GM19372 (cell line): ENCODE results near the gene LIN9.
A peak's percentile ranks its signal among the peaks of the same experiment; 100 is the strongest.
"Not testable (repeated sequence)": the region's sequence is repeated elsewhere in the genome, so short reads cannot be mapped to it uniquely, and the experiment has no call there.

Experiments
- ATAC-seq: cut with Tn5 transposase; IDR thresholded peaks from one replicate; pipeline ENCODE4 v1.9.1; 2021; ENCODE audit warnings: mild to moderate bottlenecking, low read depth, moderate library complexity; ENCODE audit not compliant: unreplicated experiment

The LIN9 gene, protein sequence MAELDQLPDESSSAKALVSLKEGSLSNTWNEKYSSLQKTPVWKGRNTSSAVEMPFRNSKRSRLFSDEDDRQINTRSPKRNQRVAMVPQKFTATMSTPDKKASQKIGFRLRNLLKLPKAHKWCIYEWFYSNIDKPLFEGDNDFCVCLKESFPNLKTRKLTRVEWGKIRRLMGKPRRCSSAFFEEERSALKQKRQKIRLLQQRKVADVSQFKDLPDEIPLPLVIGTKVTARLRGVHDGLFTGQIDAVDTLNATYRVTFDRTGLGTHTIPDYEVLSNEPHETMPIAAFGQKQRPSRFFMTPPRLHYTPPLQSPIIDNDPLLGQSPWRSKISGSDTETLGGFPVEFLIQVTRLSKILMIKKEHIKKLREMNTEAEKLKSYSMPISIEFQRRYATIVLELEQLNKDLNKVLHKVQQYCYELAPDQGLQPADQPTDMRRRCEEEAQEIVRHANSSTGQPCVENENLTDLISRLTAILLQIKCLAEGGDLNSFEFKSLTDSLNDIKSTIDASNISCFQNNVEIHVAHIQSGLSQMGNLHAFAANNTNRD

DNA sequence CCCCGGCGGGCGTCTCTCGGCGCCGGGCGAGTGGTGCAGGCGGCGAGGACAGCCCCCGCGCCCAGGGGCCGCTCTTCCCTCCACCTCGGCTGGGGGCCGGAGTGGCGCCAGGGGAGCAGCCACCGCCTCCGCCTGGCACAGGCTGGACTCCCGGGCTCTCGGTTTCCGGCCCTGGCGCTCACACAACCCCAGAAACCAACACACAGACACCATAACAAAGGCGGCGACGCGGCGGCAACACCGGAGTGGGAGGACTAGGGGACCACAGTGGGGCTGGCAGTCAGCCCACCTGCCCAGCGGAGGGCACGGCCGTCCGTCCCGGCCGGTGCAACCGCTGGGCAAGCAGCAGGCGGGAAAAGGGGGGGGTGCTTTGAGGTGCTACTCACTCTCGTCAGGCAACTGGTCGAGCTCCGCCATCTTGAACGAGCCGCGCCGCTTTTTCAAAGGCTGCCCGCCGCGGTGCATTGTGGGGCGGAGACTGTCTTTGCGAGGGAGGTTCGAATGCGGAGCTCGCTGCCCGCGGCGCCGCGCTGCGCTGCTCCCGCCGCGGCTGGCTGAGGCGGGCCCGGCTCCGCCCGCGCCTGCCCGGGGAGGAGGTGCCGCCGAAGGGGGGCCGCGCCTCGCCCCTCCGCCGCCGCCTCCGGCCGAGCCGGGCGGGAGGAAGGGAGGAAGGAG, at the start of gene LIN9:
Gene LIN9, minus strand, starts transcription at position 442 of the 675 bp plus-strand sequence. Its CDS starts 25 bp downstream, at position 417.
- peak; percentile 68 for ATAC-seq

DNA sequence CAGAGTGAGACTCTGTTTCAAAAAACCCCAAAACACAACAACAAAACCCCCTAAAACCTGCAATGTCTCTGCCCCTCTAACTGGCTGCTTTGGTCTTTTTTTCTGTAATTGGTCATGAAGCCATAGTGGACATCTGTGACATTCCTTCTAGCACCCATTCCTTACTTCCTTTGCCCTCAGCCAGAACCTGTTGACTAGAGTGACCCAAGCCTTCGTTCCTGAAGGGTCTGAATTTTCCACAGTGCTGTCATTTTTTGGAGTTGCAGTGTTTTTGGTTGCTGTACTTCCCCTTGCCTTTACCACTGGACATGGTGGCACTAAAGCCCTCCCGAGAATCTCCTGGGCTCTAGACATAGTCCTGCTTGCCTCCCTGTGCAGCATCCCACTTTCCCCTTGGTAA, 48.5 kb upstream of the LIN9 start:
- ATAC-seq = no peak

DNA sequence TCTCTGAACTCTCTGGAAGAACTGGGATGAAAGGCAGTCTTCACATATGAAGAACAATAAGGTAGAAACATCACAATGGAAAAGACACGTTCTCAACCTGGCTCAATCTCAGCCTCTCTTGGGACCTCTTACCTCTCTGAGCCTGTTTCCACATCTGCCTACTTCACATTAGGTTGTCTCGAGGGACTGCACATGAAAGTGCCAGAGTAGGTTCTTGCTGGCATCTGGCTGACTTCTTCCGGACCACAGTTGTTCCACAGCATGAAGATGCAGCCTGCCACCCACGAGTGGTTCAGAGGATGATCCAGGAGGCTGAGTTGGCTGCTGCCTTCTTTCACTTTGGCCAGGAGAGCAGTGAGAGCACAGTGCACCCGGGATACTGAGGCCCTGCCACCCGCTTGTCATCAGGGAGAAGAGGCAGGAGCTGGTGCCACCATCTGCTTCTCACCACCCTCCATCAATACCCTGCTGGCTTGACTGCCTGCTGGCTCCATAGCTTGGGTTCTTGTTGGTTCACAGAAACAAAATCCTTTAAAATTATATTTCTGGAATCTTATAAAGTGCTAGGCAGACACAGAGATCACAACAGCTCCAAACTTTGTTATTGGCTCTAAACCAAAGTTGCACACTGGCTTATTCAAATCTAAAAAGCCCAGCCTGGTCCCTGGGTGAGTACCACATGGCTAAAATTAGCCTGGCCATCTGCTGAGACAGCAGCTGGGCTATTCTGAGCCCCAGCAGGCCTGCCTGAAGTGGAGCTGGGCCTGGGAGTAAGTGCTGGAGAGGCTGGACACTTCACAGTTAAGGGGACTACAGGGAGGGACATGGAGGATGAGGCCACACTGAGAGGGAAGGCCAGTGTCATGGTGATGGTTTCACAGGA, 46.9 kb upstream of the LIN9 start:
- no peak for ATAC-seq

DNA sequence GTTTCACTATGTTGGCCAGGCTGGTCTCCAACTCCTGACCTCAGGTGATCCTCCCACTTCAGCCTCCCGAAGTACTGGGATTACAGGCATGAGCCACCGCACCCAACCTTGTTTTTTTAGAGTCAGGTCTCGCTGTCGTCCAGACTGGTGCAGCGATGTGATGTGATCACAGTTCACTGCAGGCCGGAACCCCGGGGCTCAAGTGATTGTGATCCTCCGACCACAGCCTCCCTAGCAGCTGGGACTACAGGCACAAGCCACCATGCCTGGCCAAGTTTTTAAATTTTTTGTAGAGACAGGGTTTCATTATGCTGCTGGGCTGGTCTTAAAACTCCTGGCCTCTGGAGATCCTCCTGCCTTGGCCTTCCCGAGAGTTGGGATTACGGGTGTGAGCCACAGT, 46.1 kb upstream of the LIN9 start:
- no peak for ATAC-seq

DNA sequence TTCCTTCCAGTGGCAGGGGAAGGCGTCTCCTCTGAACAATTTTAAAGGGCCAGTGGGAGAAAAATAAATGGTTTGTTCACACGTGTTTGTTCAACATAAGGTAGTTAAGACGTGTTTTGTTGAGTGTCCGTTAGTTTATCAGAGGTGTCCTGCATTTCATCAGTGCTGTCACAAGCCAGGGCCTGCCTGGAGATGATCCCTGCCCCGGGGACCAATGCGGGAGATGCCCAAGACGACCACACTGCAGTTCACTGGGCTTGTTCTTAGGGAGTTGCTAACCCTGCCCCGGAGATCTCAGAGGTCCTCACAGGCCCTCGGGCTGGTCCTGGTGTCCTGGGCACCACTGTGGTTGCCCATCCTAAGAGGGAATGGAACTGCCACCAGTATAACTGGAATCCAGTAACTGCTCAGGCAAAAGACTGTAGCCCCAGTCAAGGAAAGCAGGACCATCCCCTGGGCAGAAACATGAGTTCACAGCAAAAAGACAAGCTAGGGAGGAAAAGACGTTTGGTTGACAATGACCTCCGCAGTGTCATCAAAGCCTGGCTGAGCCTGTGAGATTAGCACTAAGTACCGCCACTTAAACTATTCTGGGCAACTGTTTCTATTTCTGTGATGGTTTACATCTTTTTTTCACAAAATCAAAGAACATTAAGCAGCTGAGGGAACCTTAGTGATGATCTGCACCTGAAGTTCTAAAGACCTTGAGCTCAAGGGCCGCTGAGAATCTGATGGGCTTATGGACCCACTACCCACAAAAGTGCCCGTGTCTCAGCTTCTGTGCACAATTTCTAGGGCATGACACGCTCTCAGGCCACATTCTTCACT, 44.9 kb upstream of the LIN9 start:
- no peak for ATAC-seq

DNA sequence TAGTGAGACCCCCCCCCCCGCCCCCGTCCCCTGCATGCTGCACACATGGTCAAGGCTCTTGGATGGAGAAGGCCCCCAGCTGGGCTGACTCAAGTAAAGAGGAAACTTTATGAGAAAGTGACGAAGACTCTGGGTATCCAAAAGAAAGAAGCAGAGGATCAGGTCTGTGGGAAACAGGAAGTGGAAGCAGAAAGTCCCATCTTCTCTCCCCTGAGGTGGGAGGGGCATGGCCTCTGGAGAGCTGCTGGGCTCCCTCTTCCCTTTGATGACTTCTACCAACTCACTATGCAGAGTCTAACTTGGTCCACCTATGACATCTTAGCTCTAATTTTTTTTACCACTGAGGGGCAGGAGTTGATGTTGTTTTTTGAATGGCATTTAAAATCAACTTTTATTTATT, 42.7 kb upstream of the LIN9 start:
- no peak for ATAC-seq

DNA sequence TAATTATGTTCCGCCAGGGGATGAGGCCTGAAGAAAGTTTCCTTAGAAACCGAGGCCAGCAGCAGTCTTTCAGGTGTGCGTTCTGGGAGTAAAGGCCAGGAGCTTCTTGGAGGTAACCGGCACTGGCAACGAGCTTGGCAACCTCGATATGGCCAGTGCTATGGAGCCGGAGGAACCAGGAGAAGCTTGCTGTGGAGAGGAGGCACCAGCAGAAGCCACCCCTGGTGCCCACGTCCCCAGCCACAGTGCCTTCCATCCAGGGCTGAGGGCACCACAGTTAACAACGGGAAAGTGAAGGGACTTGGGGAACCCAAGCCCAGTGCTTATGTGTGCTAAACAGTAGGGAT, 41.5 kb upstream of the LIN9 start:
- no peak for ATAC-seq

DNA sequence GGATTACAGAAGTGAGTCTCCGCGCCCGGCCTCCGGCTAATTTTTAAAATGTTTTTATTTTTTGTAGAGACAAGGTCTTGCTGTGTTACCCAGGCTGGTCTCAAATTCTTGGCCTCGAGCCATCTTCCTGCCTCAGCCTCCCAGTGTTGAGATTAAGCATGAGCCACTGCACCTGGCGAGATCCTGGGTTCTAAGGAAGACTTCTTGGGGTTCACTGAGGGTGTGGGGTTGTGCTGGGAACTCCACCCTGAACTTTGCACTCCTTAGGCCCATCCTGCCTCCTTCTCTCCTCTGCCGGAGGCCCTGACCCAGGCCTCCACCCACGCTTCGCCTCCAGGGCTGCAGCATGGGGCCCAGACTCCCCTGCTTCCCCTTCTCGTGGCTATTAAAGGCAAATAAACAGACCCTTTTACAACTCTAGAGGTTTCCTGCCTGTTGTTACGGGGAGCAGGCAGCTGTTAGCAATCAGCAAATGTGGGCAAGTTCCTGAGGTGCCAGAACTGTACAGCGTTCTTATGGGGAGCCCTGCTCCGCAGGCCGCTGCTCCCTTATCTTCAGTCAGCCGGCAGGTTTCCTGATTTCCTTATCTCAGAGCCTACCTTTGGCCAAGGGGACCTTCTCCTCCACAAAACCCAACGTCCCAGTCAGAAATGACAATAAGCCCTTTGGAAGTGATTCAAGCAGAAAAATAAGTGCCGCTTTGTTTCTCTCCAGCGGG, 41.0 kb upstream of the LIN9 start:
- ATAC-seq = peak; percentile 61

DNA sequence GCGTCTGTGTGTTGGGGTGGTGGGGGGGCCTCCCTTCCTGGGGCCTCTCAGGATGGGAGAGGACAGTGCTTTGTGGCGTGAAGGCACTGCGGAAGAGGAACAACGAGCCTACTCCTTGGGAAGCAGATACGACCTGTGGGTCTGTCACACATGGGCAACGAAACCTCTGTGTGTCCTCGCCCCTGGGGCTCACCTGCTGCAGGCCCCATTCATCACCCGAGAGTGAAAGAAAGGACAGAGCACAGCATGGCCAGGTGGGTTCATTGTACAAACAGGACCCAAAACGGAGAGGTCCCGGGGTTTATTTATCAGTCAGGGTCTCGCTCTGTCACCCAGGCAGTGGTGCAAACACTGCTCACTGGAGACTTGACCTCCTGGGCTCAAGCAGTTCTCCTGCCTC, 40.1 kb upstream of the LIN9 start:
- ATAC-seq = no peak

DNA sequence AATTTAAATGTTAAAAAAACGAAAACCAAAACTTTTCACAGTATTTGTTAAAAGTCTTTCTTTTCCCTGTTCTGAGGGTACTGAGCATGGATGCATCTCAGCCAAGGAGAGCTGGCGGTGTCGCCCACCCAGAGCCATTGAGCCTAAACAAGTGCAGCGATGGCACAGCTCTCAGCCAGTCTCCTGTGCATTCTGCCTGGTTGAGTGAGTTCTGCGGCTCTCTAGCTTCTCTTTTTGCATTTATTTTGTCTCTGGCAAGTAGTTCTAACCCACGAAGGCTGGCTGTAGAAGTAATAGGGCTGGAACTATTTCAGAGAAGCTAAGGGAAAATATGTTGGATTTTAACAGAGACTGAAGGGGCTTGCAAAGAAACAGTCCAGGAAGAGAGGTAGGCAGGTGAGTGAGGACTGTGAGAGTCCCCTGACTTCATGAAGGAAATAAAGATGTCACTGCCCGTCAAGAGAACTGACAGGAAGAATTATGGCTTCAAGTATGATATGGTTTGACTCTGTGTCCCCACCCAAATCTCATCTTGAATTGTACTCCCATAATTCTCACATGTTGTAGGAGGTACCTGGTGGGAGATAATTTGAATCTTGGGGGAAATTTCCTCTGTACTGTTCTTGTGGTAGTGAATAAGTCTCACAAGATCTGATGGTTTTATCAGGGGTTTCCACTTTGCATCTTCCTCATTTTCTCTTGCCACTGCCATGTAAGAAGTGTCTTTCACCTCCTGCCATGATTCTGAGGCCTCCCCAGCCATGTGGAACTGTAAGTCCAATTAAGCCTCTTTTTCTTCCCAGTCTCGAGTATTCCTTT, 35.7 kb upstream of the LIN9 start:
- ATAC-seq = no peak

DNA sequence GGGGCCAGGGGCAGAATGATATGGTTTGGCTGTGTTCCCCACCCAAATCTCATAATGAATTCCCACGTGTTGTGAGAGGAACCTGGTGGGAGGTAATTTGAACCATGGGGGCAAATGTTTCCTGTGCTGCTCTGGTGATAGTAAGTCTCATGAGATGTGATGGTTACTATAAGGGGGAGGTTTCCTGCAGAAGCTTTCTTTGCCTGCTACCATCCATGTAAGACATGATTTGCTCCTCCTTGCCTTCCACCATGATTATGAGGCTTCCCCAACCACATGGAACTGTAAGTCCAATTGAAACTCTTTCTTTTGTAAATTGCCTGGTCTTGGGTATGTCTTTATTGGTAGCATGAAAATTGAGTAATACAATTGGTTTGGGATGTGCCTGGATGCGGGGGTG, 33.7 kb upstream of the LIN9 start:
- no peak for ATAC-seq

DNA sequence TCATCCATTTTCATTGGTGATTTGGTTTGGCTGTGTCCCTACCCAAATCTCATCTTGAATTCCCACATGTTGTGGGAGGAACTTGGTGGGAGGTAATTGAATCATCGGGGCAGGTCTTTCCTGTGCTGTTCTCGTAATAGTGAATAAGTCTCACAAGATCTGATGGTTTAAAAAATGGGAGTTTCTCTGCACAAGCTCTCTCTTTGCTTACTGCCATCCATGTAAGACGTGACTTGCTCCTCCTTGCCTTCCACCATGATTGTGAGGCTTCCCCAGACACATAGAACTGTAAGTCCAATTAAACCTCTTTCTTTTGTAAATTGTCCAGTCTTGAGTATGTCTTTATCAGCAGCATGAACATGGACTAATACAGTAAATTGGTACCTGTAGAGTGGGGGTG, 31.1 kb upstream of the LIN9 start:
- not testable (repeated sequence) for ATAC-seq

DNA sequence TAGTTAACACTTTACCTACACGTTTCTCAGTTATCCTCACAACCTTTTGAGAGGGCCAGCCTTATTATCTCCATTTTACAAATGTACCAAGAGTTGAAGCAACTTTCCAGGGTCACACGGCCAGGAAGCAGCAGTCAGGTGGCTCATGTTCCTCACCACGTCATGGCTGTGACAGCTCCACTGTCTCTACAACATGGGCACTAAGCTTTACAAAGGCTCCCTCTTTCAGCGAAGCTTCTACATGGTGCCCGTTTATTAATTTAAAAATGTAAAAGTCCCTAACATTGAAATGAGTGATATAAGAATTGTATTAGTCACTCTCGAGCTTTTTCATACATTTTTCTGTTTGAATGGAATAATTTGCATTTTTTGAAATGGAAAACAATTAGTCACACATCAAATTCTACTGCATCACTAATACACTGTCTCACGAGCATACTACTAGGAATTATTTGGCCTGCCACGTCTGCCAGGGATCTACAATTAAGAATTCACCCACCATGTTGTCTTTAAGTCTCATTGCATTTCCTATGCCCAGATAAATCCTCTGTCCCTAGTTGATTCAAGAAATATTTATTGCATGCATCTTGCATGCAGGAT, 28.4 kb upstream of the LIN9 start:
- no peak for ATAC-seq

DNA sequence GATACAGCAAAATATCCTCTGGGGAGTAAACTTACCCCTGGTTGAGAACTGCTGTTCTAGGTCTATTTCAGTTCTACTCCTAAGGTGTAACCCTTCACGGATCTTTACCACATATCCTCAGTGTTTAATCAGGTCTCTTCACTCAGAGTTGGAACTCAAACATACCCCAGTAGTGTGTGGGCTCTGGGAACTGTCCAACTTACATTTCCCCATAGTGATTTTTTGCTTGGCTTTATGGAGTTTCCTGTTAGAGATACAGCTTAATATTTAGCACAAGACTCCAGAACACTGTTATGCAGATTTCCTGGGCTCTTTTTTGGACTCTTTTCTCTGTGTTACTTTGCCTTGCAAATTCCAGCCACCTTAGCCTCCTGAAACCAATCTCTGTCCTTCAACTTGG, 26.7 kb upstream of the LIN9 start:
- no peak for ATAC-seq

DNA sequence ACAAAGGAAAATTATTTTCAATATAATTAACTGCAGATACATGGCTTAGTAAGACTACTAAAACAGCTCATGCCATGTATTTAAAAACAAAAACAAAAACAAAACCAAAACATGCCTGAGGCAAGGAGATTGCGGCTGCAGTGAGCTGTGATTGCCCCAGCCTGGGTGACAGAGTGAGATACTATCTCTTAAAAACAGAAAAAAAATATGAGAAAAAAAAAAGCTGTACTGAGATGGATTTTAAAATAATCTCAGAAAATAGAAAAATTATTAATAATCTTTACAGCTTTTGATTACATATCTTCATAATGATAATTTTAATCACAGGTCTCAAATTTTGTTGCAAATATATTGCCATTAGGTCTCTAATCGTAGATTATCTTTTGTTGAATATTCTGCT, 24.0 kb upstream of the LIN9 start:
- ATAC-seq = no peak

DNA sequence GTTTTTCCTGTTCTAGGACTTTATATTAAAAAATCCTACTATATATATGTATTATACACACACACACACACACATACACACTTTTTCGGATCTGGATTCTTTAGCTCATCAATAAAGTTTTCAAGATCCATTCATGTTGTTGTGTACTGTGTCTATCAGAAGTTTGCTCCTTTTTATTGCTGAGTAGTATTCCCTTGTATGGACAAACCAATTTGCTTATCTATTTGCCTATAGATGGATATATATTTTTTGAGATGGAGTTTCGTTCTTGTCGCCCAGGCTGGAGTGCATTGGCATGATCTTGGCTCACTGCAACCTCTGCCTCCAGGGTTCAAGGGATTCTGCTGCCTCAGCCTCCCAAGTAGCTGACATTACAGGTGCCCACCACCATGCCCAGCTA, 20.3 kb upstream of the LIN9 start:
- no peak for ATAC-seq

DNA sequence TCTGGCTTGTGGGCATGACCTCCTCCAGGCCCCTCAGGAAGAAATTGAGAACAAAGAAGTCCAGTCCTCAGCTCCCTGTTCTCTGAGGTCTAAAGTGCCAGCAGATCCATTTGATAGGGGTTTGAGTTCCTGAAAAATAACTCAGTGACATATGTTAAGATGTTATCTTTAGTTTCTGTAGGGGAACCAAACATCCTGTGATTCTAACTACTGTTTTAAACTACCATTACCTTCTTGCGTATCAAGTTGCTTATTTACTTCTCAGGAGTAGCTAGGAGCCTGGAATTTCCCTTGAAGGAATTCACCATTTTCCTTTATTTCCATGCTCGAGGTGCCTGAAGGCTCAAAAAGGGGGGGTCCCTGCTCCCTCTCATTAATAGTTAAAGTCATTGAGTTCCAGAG, 18.8 kb upstream of the LIN9 start:
- ATAC-seq = no peak

DNA sequence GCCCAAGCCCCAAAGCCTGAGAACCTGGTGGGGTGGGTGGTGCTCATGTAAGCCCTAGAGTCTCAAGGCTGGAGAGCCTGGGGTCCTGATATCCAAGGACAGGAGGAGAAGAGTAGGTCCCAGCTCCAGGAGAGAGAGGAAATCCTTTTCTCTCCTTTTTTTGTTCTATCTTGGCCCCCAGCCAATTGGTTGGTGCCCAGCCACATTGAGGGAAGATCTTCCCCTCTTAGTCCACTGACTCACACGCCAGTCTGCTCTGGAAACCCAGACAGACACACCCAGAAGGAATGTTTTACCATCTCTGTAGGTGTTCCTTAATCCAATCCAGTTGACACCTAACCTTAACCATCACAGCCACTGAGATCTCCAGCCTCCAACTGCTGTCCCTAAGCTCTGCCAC, 16.2 kb upstream of the LIN9 start:
- ATAC-seq = no peak
